Fibroblast of villous mesenchyme (primary cell): Measurements from ENCODE around the gene PLP2. TPM values are rescaled to one million over a fixed set of nuclear protein-coding genes. Genes with fewer than 3 reads are reported as not detected.

Source experiments
- DNase-seq: peaks from one replicate; pipeline ENCODE4 v3.0.0-alpha.2; 2010; ENCODE audit warnings: low read depth
- H3K4me3 ChIP-seq: 2 replicates; pipeline ENCODE4 v1.5.1; 2011; ENCODE audit warnings: low read depth, mild to moderate bottlenecking, low read length
- CTCF ChIP-seq: IDR thresholded peaks from 2 replicates; pipeline ENCODE4 v1.5.1; 2012; ENCODE audit warnings: low read depth, mild to moderate bottlenecking, low read length; ENCODE audit not compliant: insufficient read depth
- total RNA-seq: library from RNA; depleted of rRNA; stranded (reverse); fragments of >200 nt; gene quantifications from 2 replicates; pipeline ENCODE4 v1.2.3, GENCODE V29; 2012

PLP2 gene
- total RNA-seq, 1 donor, result 19.0 TPM

- no peak for DNase-seq
- TF ChIP-seq CTCF, result no peak
- H3K4me3 ChIP-seq, result no peak overlapping the region
Measured at GRCh38 chrX:49211074-49211473, 39.4 kb downstream of the PLP2 start.

DNA sequence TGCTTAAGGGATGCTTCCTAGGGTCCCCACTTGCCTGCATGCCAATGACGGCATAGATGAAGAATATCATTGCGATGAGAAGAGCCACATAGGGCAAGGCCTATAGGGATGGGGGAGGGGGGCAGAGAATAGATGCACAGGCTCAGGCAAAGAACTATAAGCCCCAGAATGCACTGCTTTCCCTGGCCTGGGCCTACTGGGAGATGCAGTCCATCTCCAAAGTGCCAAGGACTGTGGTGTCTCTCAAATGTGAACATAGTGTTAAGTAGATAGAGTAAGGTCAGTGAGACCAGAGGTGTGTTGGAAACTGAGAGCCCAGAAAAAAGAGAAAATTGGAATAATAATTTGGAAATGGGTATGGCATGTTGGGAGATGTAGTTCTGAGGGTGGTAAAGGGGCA is 40.5 kb downstream of the PLP2 start:
- DNase-seq, result no peak
- TF ChIP-seq CTCF, result no peak
- H3K4me3 ChIP-seq, result no peak overlapping the region

DNA sequence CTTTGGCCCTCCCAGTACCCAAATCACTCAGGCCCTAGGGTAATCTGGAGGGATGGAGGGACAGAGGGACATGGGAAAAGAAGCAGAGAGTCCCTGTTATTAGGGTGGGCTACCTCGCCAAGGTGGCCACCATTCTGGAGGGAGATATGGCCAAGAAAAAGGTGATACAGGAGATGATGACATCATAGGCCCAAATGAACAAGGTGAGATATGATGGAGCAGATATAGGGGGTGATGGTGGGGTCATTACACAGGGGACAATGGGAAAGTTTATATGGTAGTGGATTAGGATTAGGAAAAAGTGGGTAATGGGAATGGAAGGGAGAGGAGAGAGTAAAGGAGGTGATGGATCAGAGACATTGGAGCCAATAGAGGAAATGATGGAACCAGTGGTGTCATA is 41.2 kb downstream of the PLP2 start:
- DNase-seq, result no peak
- TF ChIP-seq CTCF, result no peak
- H3K4me3 ChIP-seq, result no peak overlapping the region

DNA sequence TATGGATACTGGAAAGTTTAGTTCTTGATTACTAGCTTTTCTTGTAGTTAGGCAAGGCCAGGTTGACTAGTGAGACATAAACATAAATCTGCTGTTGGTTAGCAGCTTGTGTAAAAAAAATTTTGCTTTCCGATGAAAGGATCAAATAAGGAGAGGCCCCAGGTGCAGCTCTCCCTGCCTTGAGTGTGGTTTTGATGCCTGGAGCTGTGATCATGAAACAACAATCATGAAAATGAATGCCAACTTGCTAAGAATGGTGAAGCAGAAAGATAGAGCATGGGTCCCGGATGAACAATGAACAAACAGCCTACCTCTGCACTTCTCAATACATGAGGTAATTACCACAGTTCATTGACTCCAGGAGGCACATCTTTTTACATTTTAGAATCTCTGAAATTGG is 42.7 kb downstream of the PLP2 start:
- no peak for DNase-seq
- H3K4me3 ChIP-seq, result no peak overlapping the region
- no peak for TF ChIP-seq CTCF

DNA sequence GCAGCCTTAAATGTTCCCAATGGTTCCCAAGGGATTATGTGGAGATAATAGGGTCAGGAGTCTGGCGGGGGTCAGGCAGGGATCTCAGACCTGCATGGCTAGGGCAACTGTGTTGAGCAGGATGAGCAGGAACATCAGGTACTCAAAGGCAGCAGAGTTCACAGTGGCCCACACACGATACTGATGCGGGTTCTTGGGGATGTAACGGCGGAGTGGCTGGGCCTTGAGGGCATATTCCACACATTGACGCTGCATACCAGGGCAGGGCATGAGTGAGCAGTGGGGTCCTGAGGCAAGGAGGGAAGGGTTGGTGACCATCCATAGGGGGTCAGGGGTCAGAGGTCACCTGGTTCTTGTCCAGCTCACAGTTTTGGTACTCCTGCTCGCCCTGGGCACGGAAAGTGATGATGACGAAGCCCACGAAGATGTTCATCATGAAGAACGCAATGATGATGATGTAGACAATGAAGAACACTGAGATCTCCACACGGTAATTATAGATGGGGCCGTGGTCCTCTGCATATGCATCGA is 43.4 kb downstream of the PLP2 start:
- DNase-seq, result no peak
- H3K4me3 ChIP-seq, result no peak overlapping the region
- no peak for TF ChIP-seq CTCF

DNA sequence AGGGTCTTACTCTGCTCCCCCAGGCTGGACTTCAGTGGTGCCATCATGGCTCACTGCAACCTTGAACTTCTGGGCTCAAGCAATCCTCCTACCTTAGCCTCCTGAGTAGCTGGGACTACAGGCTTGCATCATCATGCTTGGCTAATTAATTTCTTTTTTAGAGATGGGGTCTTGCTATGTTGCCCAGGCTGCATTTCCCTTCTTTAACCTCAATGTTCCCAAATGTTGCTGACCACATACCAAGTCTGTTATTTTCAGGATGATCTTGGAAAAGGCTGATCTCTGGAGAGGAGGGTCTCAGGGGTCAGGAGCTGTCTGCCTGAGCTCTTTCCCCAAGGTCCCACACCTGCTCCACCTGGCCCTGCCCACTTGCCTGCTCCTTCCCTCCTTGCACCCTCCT is 48.4 kb downstream of the PLP2 start:
- DNase-seq, result no peak
- TF ChIP-seq CTCF, result no peak
- no peak overlapping the region for H3K4me3 ChIP-seq

DNA sequence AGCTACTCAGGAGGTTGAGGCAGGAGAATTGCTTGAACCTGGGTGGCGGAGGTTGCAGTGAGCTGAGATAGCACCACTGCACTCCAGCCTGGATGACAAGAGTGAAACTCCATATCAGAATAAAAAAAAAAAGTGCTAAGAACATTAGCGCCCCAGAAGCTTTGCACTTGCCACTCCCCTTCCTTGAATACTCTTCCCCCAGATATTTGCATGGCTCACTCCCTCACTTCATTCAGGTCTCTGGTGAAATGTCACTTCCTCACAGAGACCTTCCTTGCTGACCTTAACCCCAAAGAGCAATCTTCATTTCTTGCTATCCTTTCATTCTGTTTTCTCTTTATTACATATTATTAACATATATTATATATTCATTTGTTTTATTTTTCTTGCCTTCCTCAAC is 50.2 kb downstream of the PLP2 start:
- H3K4me3 ChIP-seq, result no peak overlapping the region
- no peak for DNase-seq
- TF ChIP-seq CTCF, result no peak
